ENCODE measurements around the gene MLST8.

DNA sequence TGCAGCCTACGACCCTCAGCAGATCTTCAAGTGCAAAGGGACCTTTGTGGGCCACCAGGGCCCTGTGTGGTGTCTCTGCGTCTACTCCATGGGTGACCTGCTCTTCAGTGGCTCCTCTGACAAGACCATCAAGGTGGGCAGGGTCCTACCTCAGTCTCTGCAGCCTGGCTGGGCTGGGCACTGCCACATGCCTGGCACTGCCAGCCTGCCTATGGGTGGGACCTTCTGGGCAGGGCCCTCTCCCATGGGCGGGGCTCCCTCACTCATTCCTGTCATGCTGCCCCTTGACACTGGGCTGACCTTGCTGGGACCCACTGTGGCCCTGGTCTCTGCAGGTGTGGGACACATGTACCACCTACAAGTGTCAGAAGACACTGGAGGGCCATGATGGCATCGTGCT is 31.3 kb upstream of the MLST8 start:
- TF ChIP-seq, protein P1, sequence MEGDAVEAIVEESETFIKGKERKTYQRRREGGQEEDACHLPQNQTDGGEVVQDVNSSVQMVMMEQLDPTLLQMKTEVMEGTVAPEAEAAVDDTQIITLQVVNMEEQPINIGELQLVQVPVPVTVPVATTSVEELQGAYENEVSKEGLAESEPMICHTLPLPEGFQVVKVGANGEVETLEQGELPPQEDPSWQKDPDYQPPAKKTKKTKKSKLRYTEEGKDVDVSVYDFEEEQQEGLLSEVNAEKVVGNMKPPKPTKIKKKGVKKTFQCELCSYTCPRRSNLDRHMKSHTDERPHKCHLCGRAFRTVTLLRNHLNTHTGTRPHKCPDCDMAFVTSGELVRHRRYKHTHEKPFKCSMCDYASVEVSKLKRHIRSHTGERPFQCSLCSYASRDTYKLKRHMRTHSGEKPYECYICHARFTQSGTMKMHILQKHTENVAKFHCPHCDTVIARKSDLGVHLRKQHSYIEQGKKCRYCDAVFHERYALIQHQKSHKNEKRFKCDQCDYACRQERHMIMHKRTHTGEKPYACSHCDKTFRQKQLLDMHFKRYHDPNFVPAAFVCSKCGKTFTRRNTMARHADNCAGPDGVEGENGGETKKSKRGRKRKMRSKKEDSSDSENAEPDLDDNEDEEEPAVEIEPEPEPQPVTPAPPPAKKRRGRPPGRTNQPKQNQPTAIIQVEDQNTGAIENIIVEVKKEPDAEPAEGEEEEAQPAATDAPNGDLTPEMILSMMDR (IDR thresholded peaks at IDR 0.05): no peak
- no peak for TF ChIP-seq EZH2 (IDR thresholded peaks at IDR 0.05; ENCODE audit: borderline replicate concordance, insufficient read depth, low read depth, low read length, poor library complexity, severe bottlenecking)

Data from B cell (primary cell).